NT2/D1 (cell line): Measurements from ENCODE around the gene METRN.
A peak's percentile ranks its signal among the peaks of the same experiment; 100 is the strongest.

Experiments
- DNase-seq: peaks from one replicate; pipeline ENCODE4 v3.0.0-alpha.2; 2011; ENCODE audit warnings: low read depth, low spot score
- H3K27me3 ChIP-seq: 2 replicates; pipeline ENCODE4 v1.6.0; 2011; ENCODE audit warnings: mild to moderate bottlenecking; ENCODE audit not compliant: insufficient read length, insufficient read depth
- H3K36me3 ChIP-seq: 2 replicates; pipeline ENCODE4 v1.6.1; 2011; ENCODE audit warnings: mild to moderate bottlenecking, low read length, mixed read lengths; ENCODE audit not compliant: insufficient read depth, insufficient read length
- H3K4me1 ChIP-seq: 2 replicates; pipeline ENCODE4 v1.5.1; 2011; ENCODE audit not compliant: insufficient read depth, insufficient read length
- H3K4me3 ChIP-seq: 2 replicates; pipeline ENCODE4 v1.5.1; 2011; ENCODE audit warnings: low read depth; ENCODE audit not compliant: insufficient read length
- H3K9ac ChIP-seq: 2 replicates; pipeline ENCODE4 v1.6.0; 2011; ENCODE audit warnings: low read depth; ENCODE audit not compliant: insufficient read length
- H3K9me3 ChIP-seq: 2 replicates; pipeline ENCODE4 v1.5.1; 2011; ENCODE audit warnings: mild to moderate bottlenecking, low read length; ENCODE audit not compliant: insufficient read depth
- SUZ12 ChIP-seq: IDR thresholded peaks from 2 replicates; pipeline ENCODE4 v1.6.1; 2011; ENCODE audit not compliant: insufficient read length, insufficient read depth; ENCODE audit errors: extremely low read depth
- YY1 ChIP-seq: IDR thresholded peaks from 2 replicates; pipeline ENCODE4 v1.6.1; 2011; ENCODE audit not compliant: insufficient read length, insufficient read depth
- ZNF274 ChIP-seq: IDR thresholded peaks from 2 replicates; pipeline ENCODE4 v1.6.1; 2011; ENCODE audit warnings: mild to moderate bottlenecking, low read depth, low read length

METRN gene

DNA sequence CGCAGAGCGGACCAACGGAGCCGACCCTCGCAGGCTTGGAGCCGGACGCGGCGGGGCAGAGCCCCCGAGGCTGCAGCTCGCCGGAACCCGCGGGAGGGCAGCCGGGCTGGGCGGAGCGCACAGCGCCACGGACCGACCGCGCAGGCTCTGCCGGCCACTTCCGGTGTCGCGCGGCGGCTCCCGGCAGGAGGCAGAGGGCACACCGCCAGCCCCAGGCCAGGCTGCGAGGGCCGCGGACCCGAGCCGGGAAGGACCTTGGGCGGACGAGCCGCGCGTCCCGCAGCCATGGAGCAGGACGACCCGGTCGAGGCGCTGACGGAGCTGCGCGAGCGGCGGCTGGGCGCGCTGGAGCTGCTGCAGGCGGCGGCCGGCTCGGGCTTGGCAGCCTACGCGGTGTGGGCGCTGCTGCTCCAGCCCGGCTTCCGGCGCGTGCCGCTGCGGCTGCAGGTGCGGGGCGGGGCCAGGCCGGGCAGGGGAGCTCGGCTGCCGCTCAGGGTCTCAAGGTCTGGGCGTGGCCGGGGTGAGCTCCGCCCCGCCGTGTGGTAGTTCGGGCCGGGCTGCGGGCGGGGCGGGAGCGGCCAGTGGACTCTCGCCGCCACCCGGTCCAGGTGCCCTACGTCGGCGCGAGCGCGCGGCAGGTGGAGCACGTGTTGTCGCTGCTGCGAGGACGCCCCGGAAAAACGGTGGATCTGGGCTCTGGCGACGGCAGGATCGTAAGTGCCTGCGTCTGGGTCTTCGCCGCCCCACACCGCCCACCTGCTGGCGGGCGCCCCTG is 6.3 kb downstream of the METRN start, which contains the start of gene ANTKMT:
Gene ANTKMT (plus strand): TSS at position 157 of the 775 bp plus-strand sequence. CDS start 129 bp downstream, at position 286.
- Histone ChIP-seq H3K4me1 (peaks cover 46% of the 10 kb centered on the region), H3K9me3 (no peaks in the 10 kb centered on the region; the same call in 1 of the 2 replicates), H3K9ac (peak within 1 kb of the TSS; percentile 99), H3K27me3 (no peaks in the 10 kb centered on the region), H3K4me3 (peak within 1 kb of the TSS; percentile 88), H3K36me3 (peaks cover 14% of the 10 kb centered on the region)
- peak; percentile 86 for DNase-seq
- TF ChIP-seq ZNF274 = no peak
- no peak for TF ChIP-seq SUZ12
- TF ChIP-seq YY1 = no peak

DNA sequence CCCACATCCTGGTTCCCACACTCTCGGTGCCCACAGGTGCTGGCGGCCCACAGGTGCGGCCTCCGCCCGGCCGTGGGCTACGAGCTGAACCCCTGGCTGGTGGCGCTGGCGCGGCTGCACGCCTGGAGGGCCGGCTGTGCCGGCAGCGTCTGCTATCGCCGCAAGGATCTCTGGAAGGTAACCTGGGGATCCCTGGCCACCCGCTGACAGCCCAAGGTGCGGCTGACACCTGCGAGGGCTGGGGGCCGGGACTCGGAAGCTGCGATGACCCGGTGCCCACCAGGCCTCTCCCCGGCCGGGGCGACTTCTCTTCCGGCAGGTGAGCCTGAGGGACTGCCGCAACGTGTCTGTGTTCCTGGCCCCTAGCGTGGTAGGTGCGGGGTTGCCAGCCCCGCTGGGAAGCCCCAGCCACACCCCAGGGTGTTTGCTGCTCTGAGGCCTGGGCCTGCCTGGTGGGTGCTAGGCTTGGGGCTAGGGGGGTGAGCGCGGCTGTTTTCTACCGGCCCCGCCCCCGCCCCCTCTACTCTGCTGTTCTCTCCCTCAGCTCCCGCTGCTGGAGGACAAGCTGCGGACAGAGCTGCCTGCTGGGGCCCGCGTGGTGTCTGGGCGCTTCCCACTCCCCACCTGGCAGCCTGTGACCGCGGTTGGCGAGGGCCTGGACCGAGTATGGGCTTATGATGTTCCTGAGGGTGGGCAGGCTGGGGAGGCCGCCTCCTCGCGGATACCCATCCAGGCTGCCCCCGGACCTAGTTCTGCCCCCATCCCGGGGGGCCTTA is 7.0 kb downstream of the METRN start:
- no peak for DNase-seq
- peaks cover 3% of the 10 kb centered on the region for H3K27me3 ChIP-seq
- no peak for TF ChIP-seq YY1
- no peak for TF ChIP-seq ZNF274
- no peak for TF ChIP-seq SUZ12
- peaks cover 46% of the 10 kb centered on the region for H3K4me1 ChIP-seq
- peak overlapping the region; percentile 88 for H3K4me3 ChIP-seq
- no peaks in the 10 kb centered on the region; the same call in 1 of the 2 replicates for H3K9me3 ChIP-seq
- peaks cover 14% of the 10 kb centered on the region for H3K36me3 ChIP-seq
- no peak overlapping the region for H3K9ac ChIP-seq

DNA sequence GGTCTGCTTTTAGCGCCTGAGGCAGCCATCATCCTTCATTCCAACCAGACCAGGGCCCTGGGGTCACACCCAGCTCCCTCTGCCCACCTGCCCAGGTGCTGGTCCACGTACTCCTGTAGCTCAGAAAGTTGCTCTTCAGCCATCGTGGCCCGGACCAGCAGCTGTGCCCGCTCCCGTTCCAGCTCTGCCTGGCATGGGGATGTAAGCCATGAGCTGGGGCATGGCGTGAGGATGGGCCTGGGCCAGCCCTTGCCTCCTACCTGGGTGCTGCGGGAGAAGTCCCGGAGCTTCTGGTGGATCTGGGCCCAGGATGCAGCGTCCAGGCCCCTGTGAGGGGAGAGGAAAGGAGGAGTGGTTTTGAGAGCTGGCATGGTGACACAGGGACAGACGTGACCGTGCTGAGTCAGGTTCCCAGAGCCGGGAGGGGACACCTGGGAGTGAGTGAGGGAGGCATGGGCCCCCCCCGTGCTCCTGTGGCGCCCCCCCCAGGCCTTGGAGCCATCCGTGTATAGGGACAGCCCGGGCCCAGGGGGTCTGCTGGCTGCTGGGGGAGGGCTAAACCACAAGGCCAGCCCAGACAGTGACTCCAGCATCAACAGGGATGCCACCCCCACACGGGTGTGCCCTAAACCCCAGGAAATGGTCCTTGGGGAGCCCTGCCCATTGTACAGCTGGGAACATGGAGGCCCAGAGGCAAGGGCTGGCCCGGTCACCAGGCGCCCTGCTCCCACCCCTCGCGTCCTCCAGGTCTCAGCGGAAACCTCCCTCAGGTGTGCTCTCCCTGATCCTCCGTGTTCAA is 8.1 kb downstream of the METRN start:
- Histone ChIP-seq H3K4me1 (peaks cover 38% of the 10 kb centered on the region), H3K27me3 (peaks cover 6% of the 10 kb centered on the region), H3K9ac (no peak overlapping the region), H3K36me3 (peaks cover 14% of the 10 kb centered on the region), H3K9me3 (no peaks in the 10 kb centered on the region; the same call in 1 of the 2 replicates), H3K4me3 (no peak overlapping the region)
- no peak for DNase-seq
- TF ChIP-seq ZNF274 = no peak
- TF ChIP-seq SUZ12 = no peak

GRCh38 chr16:723695-724094 is 8.8 kb downstream of the METRN start:
- Histone ChIP-seq H3K9ac (no peak overlapping the region), H3K4me1 (peaks cover 34% of the 10 kb centered on the region), H3K27me3 (peaks cover 6% of the 10 kb centered on the region), H3K4me3 (no peak overlapping the region), H3K9me3 (no peaks in the 10 kb centered on the region; the same call in 1 of the 2 replicates), H3K36me3 (peaks cover 14% of the 10 kb centered on the region)
- no peak for DNase-seq
- no peak for TF ChIP-seq SUZ12
- no peak for TF ChIP-seq YY1
- TF ChIP-seq ZNF274 = no peak

DNA sequence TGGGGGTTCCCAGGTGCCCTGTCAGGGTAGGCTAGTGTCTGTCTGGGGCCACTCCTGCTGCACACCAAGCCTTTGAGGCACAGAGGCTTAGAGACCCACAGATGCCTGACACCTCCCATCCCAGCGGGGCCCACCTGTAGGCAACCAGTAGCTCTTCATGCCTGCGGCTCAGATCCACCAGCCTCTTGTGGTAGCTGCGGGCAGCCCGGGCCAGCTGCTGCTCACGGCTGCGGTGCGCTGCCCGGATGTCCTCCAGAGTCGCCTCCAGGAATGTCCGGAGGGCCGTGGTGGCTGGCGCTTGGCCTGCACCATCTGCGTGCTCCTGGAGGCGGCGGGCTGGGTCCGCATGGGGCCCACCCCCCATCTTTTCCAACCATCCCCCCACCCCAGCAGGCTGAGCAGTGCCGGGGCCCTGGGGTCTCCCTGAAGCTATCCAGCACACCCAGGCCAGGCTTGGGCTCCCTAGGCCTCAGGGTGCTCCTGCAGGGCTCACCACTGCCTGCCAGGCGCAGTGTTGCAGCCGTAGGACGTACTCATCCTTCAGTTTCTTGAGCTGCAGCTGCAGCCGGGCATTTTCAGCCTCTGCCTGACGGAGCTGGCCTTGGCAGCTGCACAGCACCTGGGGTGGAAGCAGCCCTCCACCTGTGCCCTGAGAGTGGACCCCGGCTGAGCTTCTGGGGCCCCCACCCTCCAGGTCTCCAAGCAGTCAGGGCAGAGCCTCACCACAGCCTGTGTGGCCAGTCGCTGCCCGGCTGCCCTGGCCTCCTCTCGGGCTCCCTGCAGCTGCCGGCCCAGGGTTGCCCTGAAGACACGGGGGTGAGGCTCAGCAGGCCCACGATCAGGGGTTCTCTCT is 9.5 kb downstream of the METRN start:
- H3K9ac ChIP-seq = peak overlapping the region; percentile 32
- no peak for DNase-seq
- peaks cover 29% of the 10 kb centered on the region for H3K4me1 ChIP-seq
- peaks cover 6% of the 10 kb centered on the region for H3K27me3 ChIP-seq
- TF ChIP-seq ZNF274 = no peak
- no peak for TF ChIP-seq YY1
- no peak for TF ChIP-seq SUZ12
- H3K9me3 ChIP-seq = no peaks in the 10 kb centered on the region; the same call in 1 of the 2 replicates
- H3K4me3 ChIP-seq = no peak overlapping the region
- peaks cover 16% of the 10 kb centered on the region for H3K36me3 ChIP-seq

DNA sequence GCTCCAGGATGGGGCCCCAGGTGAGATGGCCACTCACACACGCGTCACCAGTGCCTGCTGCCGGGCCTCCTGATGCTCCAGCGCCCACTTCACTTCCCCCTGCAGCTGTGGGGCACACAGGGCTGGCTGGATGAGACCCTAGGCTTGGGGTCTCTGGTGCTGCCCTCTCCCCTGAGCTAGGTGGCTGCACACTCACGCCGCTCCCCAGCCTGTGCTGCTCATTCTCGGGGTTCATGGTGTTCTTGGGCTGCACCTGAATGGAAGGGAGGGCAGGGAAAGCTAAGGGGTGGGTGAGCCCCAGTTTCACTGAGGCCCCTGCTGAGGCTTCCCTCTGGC is 10.1 kb downstream of the METRN start:
- no peaks in the 10 kb centered on the region; the same call in 1 of the 2 replicates for H3K9me3 ChIP-seq
- H3K4me3 ChIP-seq = no peak overlapping the region

More for the DNA sequence above, 10.1 kb downstream of the METRN start:
- no peak overlapping the region for H3K9ac ChIP-seq
- H3K4me1 ChIP-seq = peaks cover 25% of the 10 kb centered on the region
- H3K27me3 ChIP-seq = peaks cover 6% of the 10 kb centered on the region
- peaks cover 22% of the 10 kb centered on the region for H3K36me3 ChIP-seq
- no peak for DNase-seq
- TF ChIP-seq ZNF274 (no peak), SUZ12 (no peak), YY1 (no peak)
